ENCODE results near the gene SLC39A11. TPM values are rescaled to one million over a fixed set of nuclear protein-coding genes. Genes with fewer than 3 reads are reported as not detected.
A peak's percentile ranks its signal among the peaks of the same experiment; 100 is the strongest.

The SLC39A11 gene
- total RNA-seq, 1 experiment from 2014 or later, result 46.4 TPM

GRCh38 chr17:72677714-72678390 lies 414.6 kb downstream of the SLC39A11 start:
- POLR2A ChIA-PET, result interaction anchor here (0.6 to 0.8 kb wide), 2 partner anchors 41 to 85 kb away, joined by 3 to 4 read pairs; no protein-coding TSS in a partner anchor

GRCh38 chr17:72677108-72677507 lies 415.4 kb downstream of the SLC39A11 start:
- Histone ChIP-seq H3K9me3 (ENCODE audit: control insufficient read depth in 1 of 2, insufficient read depth in 1 of 2, low read depth in 1 of 2, low read length in 2 of 2) (no peaks in the 10 kb centered on the region), H3K9ac (ENCODE audit: low read length) (no peak overlapping the region), H3K4me1 (ENCODE audit: control insufficient read depth in 1 of 2, insufficient read depth in 2 of 2, low read length in 2 of 2) (peaks cover 21 to 27% of the 10 kb centered on the region in 2 experiments), H3K27me3 (ENCODE audit: insufficient read depth, low read length) (no peaks in the 10 kb centered on the region), H3K27ac (ENCODE audit: low read depth, low read length) (no peak overlapping the region), H3K4me3 (replicated peaks in 1 of 2; ENCODE audit: low read depth in 1 of 2, low read length in 2 of 2) (no peak overlapping the region), H3K36me3 (ENCODE audit: control insufficient read depth in 1 of 2, insufficient read depth in 2 of 2, low read length in 2 of 2) (no peaks in the 10 kb centered on the region), H3K9me2 (ENCODE audit: insufficient read depth) (no peaks in the 10 kb centered on the region), H3K79me2 (ENCODE audit: insufficient read depth, low read length) (no peaks in the 10 kb centered on the region), H2AFZ (ENCODE audit: low read depth, low read length, poor library complexity, severe bottlenecking) (no peak overlapping the region), H3K4me2 (ENCODE audit: low read length) (no peak overlapping the region), H4K20me1 (ENCODE audit: insufficient read depth) (no peaks in the 10 kb centered on the region)
- ChIA-PET POLR2A (no interaction called here), CTCF (interaction anchor here (1.8 kb wide), 1 partner anchor 120 kb away, joined by 5 read pairs; no protein-coding TSS in a partner anchor), RAD21 (ENCODE audit: low non-redundant PET in 1 of 2, low total read pairs in 2 of 2, uncharacterized antibody in 2 of 2, unreplicated experiment in 2 of 2) (no interaction called here)
- no TSS peak for BruUV-seq (replicated peaks)
- DNase-seq (ENCODE audit: low read depth, low spot score) (no peak), ATAC-seq (no peak)
- intact Hi-C loops (cut with micrococcal nuclease), result no loop called here
- TF ChIP-seq SRF (IDR thresholded peaks at IDR 0.05; ENCODE audit: low read depth) (no peak), REST (IDR thresholded peaks at IDR 0.05; ENCODE audit: low read depth) (no peak), EZH2phosphoT487 (IDR thresholded peaks at IDR 0.05; ENCODE audit: borderline replicate concordance) (no peak), POLR2AphosphoS5 (IDR thresholded peaks at IDR 0.05; ENCODE audit: low read depth, low read length) (no peak), CTCF (IDR thresholded peaks at IDR 0.05 in 2 of 3, conservative IDR thresholded peaks at IDR 0.05 in 1 of 3; ENCODE audit: borderline replicate concordance in 1 of 3, insufficient read depth in 1 of 3, low read depth in 2 of 3, low read length in 2 of 3) (no peak), ATF3 (IDR thresholded peaks at IDR 0.05) (no peak)

More at GRCh38 chr17:72677714-72678390, 414.6 kb downstream of the SLC39A11 start:
- ATAC-seq, result no peak
- Histone ChIP-seq H3K27me3 (ENCODE audit: insufficient read depth, low read length) (no peaks in the 10 kb centered on the region), H3K36me3 (ENCODE audit: control insufficient read depth in 1 of 2, insufficient read depth in 2 of 2, low read length in 2 of 2) (no peaks in the 10 kb centered on the region), H2AFZ (ENCODE audit: low read depth, low read length, poor library complexity, severe bottlenecking) (no peak overlapping the region), H3K9me2 (ENCODE audit: insufficient read depth) (no peaks in the 10 kb centered on the region), H3K4me1 (ENCODE audit: control insufficient read depth in 1 of 2, insufficient read depth in 2 of 2, low read length in 2 of 2) (peaks cover 29 to 34% of the 10 kb centered on the region in 2 experiments), H3K27ac (ENCODE audit: low read depth, low read length) (no peak overlapping the region), H3K9ac (ENCODE audit: low read length) (no peak overlapping the region), H4K20me1 (ENCODE audit: insufficient read depth) (no peaks in the 10 kb centered on the region), H3K79me2 (ENCODE audit: insufficient read depth, low read length) (no peaks in the 10 kb centered on the region), H3K4me3 (replicated peaks in 1 of 2; ENCODE audit: low read depth in 1 of 2, low read length in 2 of 2) (no peak overlapping the region), H3K4me2 (ENCODE audit: low read length) (no peak overlapping the region), H3K9me3 (ENCODE audit: control insufficient read depth in 1 of 2, insufficient read depth in 1 of 2, low read depth in 1 of 2, low read length in 2 of 2) (no peaks in the 10 kb centered on the region)
- ChIA-PET CTCF (interaction anchor here (1.8 kb wide), 1 partner anchor 121 kb away, joined by 5 read pairs; no protein-coding TSS in a partner anchor), RAD21 (ENCODE audit: low non-redundant PET in 1 of 2, low total read pairs in 2 of 2, uncharacterized antibody in 2 of 2, unreplicated experiment in 2 of 2) (no interaction called here)
- intact Hi-C loops (cut with micrococcal nuclease), result no loop called here
- BruUV-seq (replicated peaks), result no TSS peak
- DNase-seq (ENCODE audit: low read depth, low spot score), result no peak
- no peak for TF ChIP-seq EZH2 (IDR thresholded peaks at IDR 0.05)
- no peak for TF ChIP-seq YY1 (IDR thresholded peaks at IDR 0.05; ENCODE audit: extremely low read depth, insufficient replicate concordance, low read depth, low read length)
- TF ChIP-seq CEBPB (IDR thresholded peaks at IDR 0.05; ENCODE audit: low read depth), result no peak
- TF ChIP-seq ZFX (IDR thresholded peaks at IDR 0.05), result 0 out of 2 replicates have a peak, but pooled peaks have one; percentile 15
